IMR-90 (cell line): ENCODE data around the gene CCDC107. TPM values are rescaled to one million over a fixed set of nuclear protein-coding genes. Genes with fewer than 3 reads are reported as not detected.

Experiments
- ATAC-seq: fragments of 200-7000 bp; cut with Tn5 transposase; 2 replicates; pipeline ENCODE4 v1.9.1; 2020; ENCODE audit warnings: low read depth, mild to moderate bottlenecking, moderate library complexity
- BruUV-seq: library from RNA; stranded (reverse); fragments of 400-500 nt; replicated peaks from 2 replicates; lab custom pipeline; 2021; lab: Mats Ljungman, UMichigan
- CTCF ChIA-PET: fragments of 300-600 bp; formaldehyde crosslinking; extraction: SDS; loops from one replicate; lab custom pipeline; 2021; ENCODE audit warnings: antibody characterized with exemption; lab: Yijun Ruan, JAX
- POLR2A ChIA-PET: fragments of 300-600 bp; sonication (Branson Sonifier 250); formaldehyde crosslinking; loops from one replicate; lab custom pipeline; 2022; ENCODE audit warnings: antibody characterized with exemption; ENCODE audit not compliant: unreplicated experiment; lab: Charles Lee
- DNase-seq: peaks from one replicate; pipeline ENCODE4 v3.0.0; 2013
- H2AFZ ChIP-seq: replicated peaks from 2 replicates; pipeline ENCODE3; 2013; ENCODE audit warnings: low read length, mild to moderate bottlenecking; ENCODE audit not compliant: poor library complexity
- H2AK5ac ChIP-seq: 2 replicates; pipeline ENCODE4 v1.6.1; 2013; ENCODE audit warnings: low read depth, low read length, inconsistent platforms
- H2AK9ac ChIP-seq: replicated peaks from 2 replicates; pipeline ENCODE3; 2013; ENCODE audit warnings: mild to moderate bottlenecking, low read depth, low read length, moderate library complexity; ENCODE audit not compliant: poor library complexity
- H2BK120ac ChIP-seq: 2 replicates; pipeline ENCODE4 v1.6.1; 2013; ENCODE audit warnings: low read depth, low read length, inconsistent platforms
- H2BK15ac ChIP-seq: 3 replicates; pipeline ENCODE4 v1.6.1; 2013; ENCODE audit warnings: low read depth, low read length, inconsistent platforms
- H2BK20ac ChIP-seq: 2 replicates; pipeline ENCODE4 v1.6.1; 2013; ENCODE audit warnings: low read depth, mild to moderate bottlenecking, inconsistent platforms, low read length, moderate library complexity
- H2BK5ac ChIP-seq: 2 replicates; pipeline ENCODE4 v1.6.1; 2013; ENCODE audit warnings: mild to moderate bottlenecking, low read depth, low read length, inconsistent platforms; ENCODE audit not compliant: poor library complexity, severe bottlenecking
- H3K14ac ChIP-seq: replicated peaks from 2 replicates; pipeline ENCODE4 v1.6.1; 2013; ENCODE audit warnings: low read depth, low read length, inconsistent platforms
- H3K18ac ChIP-seq: 2 replicates; pipeline ENCODE4 v1.6.1; 2013; ENCODE audit warnings: low read depth, low read length, control low read depth
- H3K23ac ChIP-seq: 2 replicates; pipeline ENCODE4 v1.6.1; 2013; ENCODE audit warnings: low read depth, low read length, inconsistent platforms
- H3K27ac ChIP-seq: 2 replicates; pipeline ENCODE4 v1.5.1; 2013; ENCODE audit warnings: mild to moderate bottlenecking, control low read depth, low read length; ENCODE audit not compliant: insufficient read depth
- H3K27me3 ChIP-seq: 2 replicates; pipeline ENCODE4 v1.6.1; 2013; ENCODE audit warnings: low read length; ENCODE audit not compliant: control insufficient read depth, insufficient read depth
- H3K36me3 ChIP-seq: 2 replicates; pipeline ENCODE4 v1.6.1; 2013; ENCODE audit warnings: low read length, mixed read lengths; ENCODE audit not compliant: control insufficient read depth, insufficient read depth
- H3K4ac ChIP-seq: 2 replicates; pipeline ENCODE4 v1.6.1; 2013; ENCODE audit warnings: low read depth, low read length, inconsistent platforms
- H3K4me1 ChIP-seq: 2 replicates; pipeline ENCODE4 v1.6.1; 2013; ENCODE audit warnings: low read length, mixed read lengths; ENCODE audit not compliant: control insufficient read depth, insufficient read depth
- H3K4me2 ChIP-seq: 2 replicates; pipeline ENCODE4 v1.6.1; 2013; ENCODE audit warnings: low read depth, mild to moderate bottlenecking, control low read depth, low read length, moderate library complexity
- H3K4me3 ChIP-seq: 2 replicates; pipeline ENCODE4 v1.5.1; 2013; ENCODE audit warnings: low read depth, mild to moderate bottlenecking, control low read depth, low read length, moderate library complexity; ENCODE audit not compliant: insufficient read depth
- H3K56ac ChIP-seq: 2 replicates; pipeline ENCODE4 v1.6.1; 2013; ENCODE audit warnings: low read length, inconsistent platforms; ENCODE audit not compliant: insufficient read depth; ENCODE audit errors: extremely low read depth
- H3K79me1 ChIP-seq, 2 experiments: 2 replicates each; pipeline ENCODE4 v1.6.1; 2013; ENCODE audit warnings: low read length in 2 of 2, inconsistent platforms in 1 of 2, low read depth in 1 of 2
- H3K9ac ChIP-seq: 2 replicates; pipeline ENCODE4 v1.6.1; 2013; ENCODE audit warnings: low read depth, low read length, control low read depth
- H3K9me1 ChIP-seq: 2 replicates; pipeline ENCODE4 v1.6.1; 2013; ENCODE audit warnings: low read length, inconsistent platforms; ENCODE audit not compliant: insufficient read depth
- H3K9me3 ChIP-seq: 2 replicates; pipeline ENCODE4 v1.6.1; 2013; ENCODE audit warnings: low read length; ENCODE audit not compliant: control insufficient read depth, insufficient read depth
- H4K20me1 ChIP-seq: 2 replicates; pipeline ENCODE4 v1.6.1; 2013; ENCODE audit warnings: low read length, inconsistent platforms; ENCODE audit not compliant: insufficient read depth
- H4K5ac ChIP-seq: 2 replicates; pipeline ENCODE4 v1.6.1; 2013; ENCODE audit warnings: mild to moderate bottlenecking, low read depth, low read length, control low read depth
- H4K8ac ChIP-seq, 2 experiments: 2 replicates each; pipeline ENCODE4 v1.6.1; 2013; ENCODE audit warnings: low read depth in 2 of 2, low read length in 2 of 2, control low read depth in 1 of 2, inconsistent platforms in 1 of 2
- H4K91ac ChIP-seq: 2 replicates; pipeline ENCODE4 v1.6.1; 2013; ENCODE audit warnings: low read depth, low read length, inconsistent platforms; ENCODE audit not compliant: insufficient read depth
- BHLHE40 ChIP-seq: fragments of 150-350 bp; IDR thresholded peaks from 2 replicates; pipeline ENCODE4 v1.6.1; 2016; ENCODE audit warnings: mild to moderate bottlenecking, low read depth, low read length
- CEBPB ChIP-seq: IDR thresholded peaks from 2 replicates; pipeline ENCODE4 v1.6.1; 2012; ENCODE audit warnings: low read depth, low read length, improper control_type of control experiment
- CHD1 ChIP-seq: IDR thresholded peaks from 2 replicates; pipeline ENCODE4 v1.6.1; 2012; ENCODE audit warnings: low read depth, low read length, improper control_type of control experiment
- MAZ ChIP-seq: IDR thresholded peaks from 2 replicates; pipeline ENCODE4 v1.6.1; 2012; ENCODE audit warnings: low read depth, mild to moderate bottlenecking, low read length, improper control_type of control experiment, moderate library complexity, borderline replicate concordance
- MXI1 ChIP-seq: IDR thresholded peaks from 2 replicates; pipeline ENCODE4 v1.6.1; 2012; ENCODE audit warnings: low read depth, mild to moderate bottlenecking, low read length, moderate library complexity, borderline replicate concordance
- NFE2L2 ChIP-seq: fragments of 150-350 bp; IDR thresholded peaks from 2 replicates; pipeline ENCODE4 v1.6.1; 2016; ENCODE audit warnings: low read depth, mild to moderate bottlenecking, low read length
- POLR2A ChIP-seq: IDR thresholded peaks from 2 replicates; pipeline ENCODE4 v1.6.1; 2012; ENCODE audit warnings: mild to moderate bottlenecking, low read depth, low read length
- RCOR1 ChIP-seq: IDR thresholded peaks from 2 replicates; pipeline ENCODE4 v1.6.1; 2012; ENCODE audit warnings: mild to moderate bottlenecking, low read length, improper control_type of control experiment; ENCODE audit not compliant: insufficient replicate concordance
- RFX5 ChIP-seq: IDR thresholded peaks from 2 replicates; pipeline ENCODE4 v1.8.0; 2012; ENCODE audit warnings: low read depth, mild to moderate bottlenecking, low read length, moderate library complexity
- WGBS, 2 experiments: methylation state at CpG; one replicate each; pipeline versions ENCODE4 v1.1.5 to v1.1.7; 2013; ENCODE audit warnings: missing lambda C conversion rate in 2 of 2; ENCODE audit not compliant: insufficient read length in 1 of 2; ENCODE audit errors: extremely low coverage in 2 of 2; 5-methylcytosine and 5-hydroxymethylcytosine counted together
- dilution Hi-C: fragments of 300-500 bp; cut with HindIII; formaldehyde crosslinking; loops from one replicate; pipeline ENCODE4 v1.14.3; 2018; ENCODE audit warnings: low sequenced_read_pairs; ENCODE audit not compliant: unreplicated experiment
- in situ Hi-C: fragments of 300-500 bp; cut with MboI; formaldehyde crosslinking; loops from 3 replicates; pipeline ENCODE4 v1.14.3; 2019; ENCODE audit warnings: low sequenced_read_pairs, inconsistent platforms, mixed read lengths
- intact Hi-C: fragments of 100-400 bp; cut with micrococcal nuclease; formaldehyde crosslinking; loops from 2 replicates; pipeline ENCODE4 v1.10.0; 2022
- polyA plus RNA-seq, 3 experiments: library from polyadenylated mRNA; depleted of rRNA; stranded (reverse); fragments of >200 nt; gene quantifications; 2 replicates each; pipeline ENCODE4 v1.2.3, GENCODE V29; 2012; ENCODE audit warnings: low replicate concordance in 1 of 3
- total RNA-seq: library from RNA; depleted of rRNA; stranded (reverse); fragments of >200 nt; gene quantifications from 2 replicates; pipeline ENCODE4 v1.2.3, GENCODE V29; 2012
- TF ChIP-seq, protein P1 (sequence below): fragments of 150-350 bp; IDR thresholded peaks from 2 replicates; pipeline ENCODE4 v1.6.1; 2017; ENCODE audit warnings: mild to moderate bottlenecking, antibody characterized with exemption, low read length, low read depth
- TF ChIP-seq, protein P2 (sequence below): fragments of 150-350 bp; IDR thresholded peaks from 2 replicates; pipeline ENCODE4 v1.6.1; 2016; ENCODE audit warnings: low read depth, mild to moderate bottlenecking, low read length, moderate library complexity, borderline replicate concordance

The CCDC107 gene
- total and polyA plus RNA-seq, 2 of the 4 experiments (the other 2 are of a cell fraction): 6.8 to 21.1 TPM

DNA sequence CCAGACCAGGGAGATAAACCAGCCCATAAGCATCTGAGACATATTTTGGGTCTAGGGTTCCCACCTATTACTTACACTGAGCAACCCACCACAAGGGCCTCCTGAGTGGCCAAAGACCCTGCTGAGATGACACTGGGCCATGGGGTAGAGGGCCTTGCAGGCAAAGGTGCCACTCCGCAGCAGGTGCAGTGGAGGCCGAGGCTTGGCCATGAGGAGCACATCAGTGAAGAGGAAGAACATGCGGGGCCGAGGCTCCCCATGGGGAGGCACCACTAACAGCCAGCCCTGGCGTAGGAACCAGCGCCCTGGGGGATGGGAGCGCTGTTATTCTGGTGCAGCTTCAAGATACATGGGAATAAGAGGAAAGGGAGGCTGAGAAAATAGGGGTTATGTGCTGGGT is 4.3 kb downstream of the CCDC107 start:
- in situ Hi-C loops: no loop called here
- Histone ChIP-seq H2AK9ac (no peak overlapping the region), H2AFZ (no peak overlapping the region), H3K4me2 (no peak overlapping the region), H3K14ac (no peak overlapping the region), H3K9me1 (peaks cover 15% of the 10 kb centered on the region), H3K4me1 (peaks cover 15% of the 10 kb centered on the region), H4K91ac (no peak overlapping the region), H3K9ac (no peak overlapping the region), H2BK15ac (no peak overlapping the region), H3K4ac (no peak overlapping the region), H3K23ac (no peak overlapping the region), H3K18ac (no peak overlapping the region), H3K27me3 (no peaks in the 10 kb centered on the region), H3K9me3 (no peaks in the 10 kb centered on the region), H3K56ac (no peak overlapping the region), H2BK120ac (no peak overlapping the region), H3K27ac (no peak overlapping the region), H3K79me1 (peaks cover 30 to 65% of the 10 kb centered on the region in 2 experiments; a peak in 3 of 4 replicates), H4K8ac (no peak overlapping the region; a peak in 1 of 4 replicates), H2BK5ac (no peak overlapping the region), H2AK5ac (peak overlapping the region; percentile 54; the same call in 1 of the 2 replicates), H3K4me3 (no peak overlapping the region), H4K20me1 (peaks cover 3% of the 10 kb centered on the region; the same call in 1 of the 2 replicates), H3K36me3 (peaks cover 11% of the 10 kb centered on the region), H4K5ac (no peak overlapping the region), H2BK20ac (no peak overlapping the region)
- TF ChIP-seq CHD1 (no peak), BHLHE40 (no peak), CEBPB (no peak), POLR2A (no peak), RCOR1 (no peak), MAZ (no peak), RFX5 (no peak), NFE2L2 (no peak), MXI1 (no peak)
- TF ChIP-seq, protein P1, sequence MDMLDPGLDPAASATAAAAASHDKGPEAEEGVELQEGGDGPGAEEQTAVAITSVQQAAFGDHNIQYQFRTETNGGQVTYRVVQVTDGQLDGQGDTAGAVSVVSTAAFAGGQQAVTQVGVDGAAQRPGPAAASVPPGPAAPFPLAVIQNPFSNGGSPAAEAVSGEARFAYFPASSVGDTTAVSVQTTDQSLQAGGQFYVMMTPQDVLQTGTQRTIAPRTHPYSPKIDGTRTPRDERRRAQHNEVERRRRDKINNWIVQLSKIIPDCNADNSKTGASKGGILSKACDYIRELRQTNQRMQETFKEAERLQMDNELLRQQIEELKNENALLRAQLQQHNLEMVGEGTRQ: no peak
- TF ChIP-seq, protein P2, sequence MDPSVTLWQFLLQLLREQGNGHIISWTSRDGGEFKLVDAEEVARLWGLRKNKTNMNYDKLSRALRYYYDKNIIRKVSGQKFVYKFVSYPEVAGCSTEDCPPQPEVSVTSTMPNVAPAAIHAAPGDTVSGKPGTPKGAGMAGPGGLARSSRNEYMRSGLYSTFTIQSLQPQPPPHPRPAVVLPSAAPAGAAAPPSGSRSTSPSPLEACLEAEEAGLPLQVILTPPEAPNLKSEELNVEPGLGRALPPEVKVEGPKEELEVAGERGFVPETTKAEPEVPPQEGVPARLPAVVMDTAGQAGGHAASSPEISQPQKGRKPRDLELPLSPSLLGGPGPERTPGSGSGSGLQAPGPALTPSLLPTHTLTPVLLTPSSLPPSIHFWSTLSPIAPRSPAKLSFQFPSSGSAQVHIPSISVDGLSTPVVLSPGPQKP: no peak
- ATAC-seq (no peak), DNase-seq (no peak)
- BruUV-seq: no TSS peak
- dilution Hi-C loops: no loop called here
- WGBS, 2 experiments: 80% methylated on average over 1 of the region's 7 CpGs; no CpG with 5 or more reads in 1 of the 2 experiments
- intact Hi-C loops: no loop called here
- ChIA-PET CTCF (no interaction called here), POLR2A (no interaction called here)
